AG04449 (cell line): ENCODE results near the gene H1-8.
A peak's percentile ranks its signal among the peaks of the same experiment; 100 is the strongest.

Experiments used
- CTCF ChIA-PET: fragments of 350-600 bp; formaldehyde crosslinking; extraction: SDS; loops from one replicate; lab custom pipeline; 2021; ENCODE audit warnings: antibody characterized with exemption; lab: Yijun Ruan, JAX
- POLR2A ChIA-PET: fragments of 400-600, 350-600 bp; formaldehyde crosslinking; extraction: SDS; loops from one replicate; lab custom pipeline; 2020; ENCODE audit warnings: antibody characterized with exemption, inconsistent platforms; lab: Yijun Ruan, JAX
- DNase-seq: peaks from one replicate; pipeline ENCODE4 v3.0.0-alpha.2; 2010; ENCODE audit warnings: low read depth, low spot score
- H3K4me3 ChIP-seq: 2 replicates; pipeline ENCODE4 v1.5.1; 2011; ENCODE audit warnings: low read depth, mild to moderate bottlenecking, control low read depth, low read length
- TF ChIP-seq, protein P1 (sequence below): IDR thresholded peaks from one replicate; pipeline ENCODE4 v1.5.1; 2011; ENCODE audit warnings: mild to moderate bottlenecking, moderate library complexity, low read length, control low read depth, inconsistent platforms; ENCODE audit not compliant: insufficient read depth; ENCODE audit errors: missing control alignments

H1-8 gene

DNA sequence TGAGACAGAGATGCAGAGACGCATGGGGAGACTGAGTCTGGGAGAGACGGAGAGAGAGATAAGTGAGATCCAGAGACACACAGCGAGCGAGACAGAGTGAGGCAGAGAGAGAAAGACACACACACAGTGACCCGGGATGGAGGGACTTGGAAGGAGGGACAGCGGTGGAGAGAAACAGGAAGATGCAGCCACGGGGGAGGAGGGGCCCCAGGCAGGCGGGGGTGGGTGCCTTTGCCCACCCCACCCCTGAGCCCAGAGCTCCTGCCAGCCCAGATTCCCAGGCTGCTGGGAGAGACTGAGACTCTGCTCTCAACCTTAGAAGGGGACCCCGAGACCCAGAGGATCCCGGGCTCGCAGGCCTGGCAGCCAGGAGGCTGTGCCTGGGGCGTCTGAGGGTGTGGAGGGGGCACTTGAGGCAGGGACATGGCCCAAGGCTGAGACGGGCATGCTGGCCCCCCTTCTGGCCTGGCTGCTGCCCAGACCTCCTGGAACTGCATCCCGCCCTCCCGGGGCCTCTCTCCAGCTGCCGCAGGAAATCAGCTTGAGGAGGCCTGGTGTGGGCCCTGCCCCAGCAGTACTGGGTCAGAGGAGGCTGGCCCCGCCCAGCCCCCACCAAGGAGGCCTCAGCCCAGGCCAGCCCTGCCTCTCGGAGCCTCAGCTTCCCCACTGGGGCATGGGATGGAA is 18.1 kb downstream of the H1-8 start:
- ChIA-PET POLR2A (interaction anchor here (0.5 kb wide), 1 partner anchor 63 kb away, joined by 3 read pairs; no protein-coding TSS in a partner anchor), CTCF (interaction anchor here (0.5 to 1.3 kb wide), 2 partner anchors 9 to 35 kb away, joined by 3 to 4 read pairs; no protein-coding TSS in a partner anchor)
- peak; percentile 19 for DNase-seq
- TF ChIP-seq, protein P1, sequence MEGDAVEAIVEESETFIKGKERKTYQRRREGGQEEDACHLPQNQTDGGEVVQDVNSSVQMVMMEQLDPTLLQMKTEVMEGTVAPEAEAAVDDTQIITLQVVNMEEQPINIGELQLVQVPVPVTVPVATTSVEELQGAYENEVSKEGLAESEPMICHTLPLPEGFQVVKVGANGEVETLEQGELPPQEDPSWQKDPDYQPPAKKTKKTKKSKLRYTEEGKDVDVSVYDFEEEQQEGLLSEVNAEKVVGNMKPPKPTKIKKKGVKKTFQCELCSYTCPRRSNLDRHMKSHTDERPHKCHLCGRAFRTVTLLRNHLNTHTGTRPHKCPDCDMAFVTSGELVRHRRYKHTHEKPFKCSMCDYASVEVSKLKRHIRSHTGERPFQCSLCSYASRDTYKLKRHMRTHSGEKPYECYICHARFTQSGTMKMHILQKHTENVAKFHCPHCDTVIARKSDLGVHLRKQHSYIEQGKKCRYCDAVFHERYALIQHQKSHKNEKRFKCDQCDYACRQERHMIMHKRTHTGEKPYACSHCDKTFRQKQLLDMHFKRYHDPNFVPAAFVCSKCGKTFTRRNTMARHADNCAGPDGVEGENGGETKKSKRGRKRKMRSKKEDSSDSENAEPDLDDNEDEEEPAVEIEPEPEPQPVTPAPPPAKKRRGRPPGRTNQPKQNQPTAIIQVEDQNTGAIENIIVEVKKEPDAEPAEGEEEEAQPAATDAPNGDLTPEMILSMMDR, result no peak
- peak overlapping the region; percentile 18; the same call in 1 of the 2 replicates for H3K4me3 ChIP-seq

DNA sequence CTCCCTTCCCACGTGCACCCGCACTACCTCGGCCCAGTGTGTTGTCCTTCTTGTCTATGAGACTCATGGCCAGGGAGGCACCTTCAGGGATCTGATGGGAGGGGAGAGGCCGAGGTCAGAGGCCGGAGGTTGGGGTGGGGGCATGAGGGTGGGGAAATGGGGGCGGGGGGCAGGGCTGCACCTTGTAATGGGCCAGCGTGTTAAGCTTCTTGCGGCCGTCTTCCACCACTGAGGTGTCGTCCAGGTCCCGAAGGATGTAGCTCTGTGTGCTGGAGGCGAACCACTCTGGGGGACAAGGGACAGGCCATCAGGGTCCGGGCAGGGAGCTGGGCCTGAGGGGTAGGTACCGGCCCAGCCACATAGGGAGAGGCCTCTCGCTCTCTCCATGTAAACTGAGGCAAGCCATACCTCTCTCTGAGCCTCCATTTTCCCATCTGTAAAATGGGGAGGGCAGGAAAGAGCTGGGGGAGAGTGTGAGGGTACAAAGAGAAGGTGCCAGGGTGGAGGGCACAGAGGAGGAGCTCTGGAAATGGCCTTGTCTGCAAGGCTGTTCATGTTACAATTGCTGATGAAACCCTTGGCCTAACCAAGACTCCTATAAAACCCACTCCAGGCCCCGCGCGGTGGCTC is 18.8 kb downstream of the H1-8 start:
- H3K4me3 ChIP-seq, result no peak overlapping the region
- POLR2A ChIA-PET, result no interaction called here
- CTCF ChIA-PET, result interaction anchor here (1.3 kb wide), 2 partner anchors 15 to 35 kb away, joined by 3 to 4 read pairs; no protein-coding TSS in a partner anchor

DNA sequence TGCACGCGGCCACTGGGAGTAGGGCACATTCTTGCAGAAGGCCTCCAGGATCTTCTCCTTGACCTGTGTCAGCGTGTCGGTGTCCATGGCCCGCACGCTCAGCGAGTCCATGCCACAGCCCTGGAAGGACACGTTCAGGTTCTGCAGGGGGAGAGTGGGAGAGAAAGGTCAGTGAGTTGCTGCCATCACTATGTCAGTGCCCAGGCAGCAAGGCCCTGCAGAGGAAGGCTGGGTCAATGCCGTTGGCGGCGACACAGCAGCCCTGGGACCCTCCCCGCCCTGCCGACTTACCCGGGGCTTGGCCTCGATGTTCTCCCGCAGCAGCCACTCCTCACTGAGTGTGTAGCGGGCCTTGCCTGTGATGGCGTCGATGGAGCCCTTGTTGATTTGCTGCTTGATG is 19.8 kb downstream of the H1-8 start:
- TF ChIP-seq, protein P1, result no peak
- DNase-seq, result no peak
- ChIA-PET CTCF (interaction anchor here (1.3 kb wide), 1 partner anchor 14 kb away, joined by 4 read pairs; no protein-coding TSS in a partner anchor), POLR2A (no interaction called here)
- H3K4me3 ChIP-seq, result no peak overlapping the region

More for the DNA sequence above, 18.8 kb downstream of the H1-8 start:
- DNase-seq, result no peak
- TF ChIP-seq, protein P1, result no peak

DNA sequence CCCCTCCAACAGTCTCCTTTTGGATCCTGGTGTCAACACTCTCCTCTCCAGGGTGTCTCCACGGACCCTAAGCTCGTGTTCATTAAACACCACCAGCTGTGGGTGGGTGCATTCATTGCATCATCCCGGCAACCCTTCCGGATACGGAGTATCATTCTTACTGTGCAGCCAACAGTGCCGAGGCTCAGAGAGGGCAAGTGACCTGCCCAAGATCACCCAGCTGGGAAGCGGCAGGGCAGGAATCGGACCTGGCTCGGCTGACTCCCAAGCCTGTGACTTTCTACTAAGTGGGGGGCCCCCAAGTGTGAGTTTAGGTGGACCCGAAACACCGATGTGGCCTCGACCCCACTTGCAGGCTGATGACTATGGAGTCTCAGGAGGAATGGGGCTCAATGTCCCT is 20.4 kb downstream of the H1-8 start:
- ChIA-PET POLR2A (no interaction called here), CTCF (no interaction called here)
- TF ChIP-seq, protein P1, result no peak
- no peak for DNase-seq
- H3K4me3 ChIP-seq, result no peak overlapping the region

DNA sequence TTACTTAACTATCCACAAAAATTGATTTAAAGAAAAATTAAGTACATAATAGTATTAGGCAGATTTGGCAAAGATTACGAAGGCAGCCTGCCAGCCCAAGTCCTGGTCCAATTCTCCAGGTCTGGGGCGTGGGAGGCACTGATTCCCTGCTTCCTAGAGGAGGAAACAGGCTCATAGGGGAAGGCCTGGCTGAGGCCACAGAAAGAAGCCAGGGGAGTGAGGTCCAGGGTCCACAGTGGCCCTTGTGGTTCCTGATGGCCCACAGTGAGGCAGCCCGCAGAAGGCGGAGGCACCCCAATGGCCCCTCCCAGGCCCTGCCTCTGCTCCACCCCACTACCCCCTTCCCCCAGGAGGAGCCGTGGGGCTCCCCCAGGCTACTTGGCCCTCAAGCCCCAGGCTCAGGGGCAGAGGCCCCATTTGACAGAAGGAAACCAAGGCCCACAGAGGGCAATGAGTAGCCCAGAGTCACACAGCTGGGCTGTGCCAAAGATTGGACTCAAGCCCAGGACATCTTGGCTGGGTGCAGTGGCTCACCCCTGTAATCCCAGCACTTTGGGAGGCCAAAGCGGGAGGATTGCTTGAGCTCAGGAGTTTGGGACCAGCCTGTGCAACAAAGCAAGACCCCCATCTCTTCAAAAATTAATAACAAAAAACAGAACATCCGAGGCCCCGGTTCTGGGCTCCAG is 21.0 kb downstream of the H1-8 start:
- TF ChIP-seq, protein P1, result no peak
- H3K4me3 ChIP-seq, result no peak overlapping the region
- DNase-seq, result no peak
- POLR2A ChIA-PET, result no interaction called here
- CTCF ChIA-PET, result no interaction called here
